WTC11 (cell line): ENCODE data around the gene GHR. TPM values are rescaled to one million over a fixed set of nuclear protein-coding genes. Genes with fewer than 3 reads are reported as not detected.

Experiments used
- ATAC-seq: fragments of 200-7000 bp; cut with Tn5 transposase; 2 replicates; pipeline ENCODE4 v1.10.0; 2021; ENCODE audit warnings: mild to moderate bottlenecking, moderate library complexity
- CTCF ChIA-PET: fragments of 300-600 bp; sonication (Branson Sonifier 250); formaldehyde crosslinking; loops from one replicate; lab custom pipeline; 2021; ENCODE audit warnings: antibody characterized with exemption; lab: Charles Lee
- POLR2A ChIA-PET: fragments of 350-600 bp; sonication (Branson Sonifier 250); formaldehyde crosslinking; loops from one replicate; lab custom pipeline; 2021; ENCODE audit warnings: antibody characterized with exemption; lab: Charles Lee
- DNase-seq: peaks from one replicate; pipeline ENCODE4 v3.0.0; 2021; ENCODE audit warnings: low spot score
- H3K27ac Mint-ChIP-seq: 2 replicates; pipeline ENCODE4 v1.8.0; 2021; ENCODE audit warnings: mixed read lengths
- H3K27me3 Mint-ChIP-seq: 2 replicates; pipeline ENCODE4 v1.8.0; 2021; ENCODE audit warnings: low read depth, mild to moderate bottlenecking, moderate library complexity, mixed read lengths
- H3K36me3 Mint-ChIP-seq: 2 replicates; pipeline ENCODE4 v1.8.0; 2021; ENCODE audit warnings: mixed read lengths
- H3K4me1 Mint-ChIP-seq: 2 replicates; pipeline ENCODE4 v1.8.0; 2022; ENCODE audit warnings: mixed read lengths
- H3K4me3 Mint-ChIP-seq: 2 replicates; pipeline ENCODE4 v1.8.0; 2021; ENCODE audit warnings: mild to moderate bottlenecking, moderate library complexity, mixed read lengths
- H3K9me3 Mint-ChIP-seq: 2 replicates; pipeline ENCODE4 v1.8.0; 2021; ENCODE audit warnings: mixed read lengths
- ATF1 ChIP-seq: sonication (generic); formaldehyde crosslinking; IDR thresholded peaks from 2 replicates; pipeline ENCODE4 v1.8.1; 2023; ENCODE audit warnings: mild to moderate bottlenecking, moderate library complexity, missing genetic modification reagents
- CREM ChIP-seq: sonication (generic); formaldehyde crosslinking; IDR thresholded peaks from 2 replicates; pipeline ENCODE4 v1.8.1; 2022; ENCODE audit warnings: mild to moderate bottlenecking, missing genetic modification reagents, moderate library complexity
- E2F5 ChIP-seq: sonication (generic); formaldehyde crosslinking; IDR thresholded peaks from 2 replicates; pipeline ENCODE4 v1.8.1; 2022; ENCODE audit warnings: mild to moderate bottlenecking, moderate library complexity, missing genetic modification reagents
- ESRRA ChIP-seq: sonication (generic); formaldehyde crosslinking; IDR thresholded peaks from 2 replicates; pipeline ENCODE4 v1.8.1; 2022; ENCODE audit warnings: mild to moderate bottlenecking, missing genetic modification reagents, borderline replicate concordance
- ETV6 ChIP-seq: sonication (generic); formaldehyde crosslinking; IDR thresholded peaks from 2 replicates; pipeline ENCODE4 v1.8.1; 2022; ENCODE audit warnings: mild to moderate bottlenecking, missing genetic modification reagents
- FOXK1 ChIP-seq: sonication (generic); formaldehyde crosslinking; IDR thresholded peaks from 2 replicates; pipeline ENCODE4 v1.8.0; 2022; ENCODE audit warnings: mild to moderate bottlenecking, moderate library complexity, missing genetic modification reagents
- GRHL2 ChIP-seq: fragments of 250-450 bp; sonication (Bioruptor Pico); IDR thresholded peaks from 2 replicates; pipeline ENCODE4 v1.8.0; 2022; ENCODE audit warnings: mild to moderate bottlenecking, moderate library complexity; ENCODE audit not compliant: insufficient replicate concordance, severe bottlenecking
- HMGA2 ChIP-seq: fragments of 250-450 bp; sonication (Bioruptor Pico); IDR thresholded peaks from 2 replicates; pipeline ENCODE4 v1.4.0; 2021; ENCODE audit warnings: mild to moderate bottlenecking, moderate library complexity
- IRF2 ChIP-seq: sonication (generic); formaldehyde crosslinking; IDR thresholded peaks from 2 replicates; pipeline ENCODE4 v1.8.0; 2022; ENCODE audit warnings: low read depth, missing genetic modification reagents, borderline replicate concordance
- NR1H2 ChIP-seq: sonication (generic); formaldehyde crosslinking; IDR thresholded peaks from 2 replicates; pipeline ENCODE4 v1.9.0; 2021; ENCODE audit warnings: mild to moderate bottlenecking, moderate library complexity, missing genetic modification reagents
- RORB ChIP-seq: fragments of 250-450 bp; sonication (Bioruptor Pico); IDR thresholded peaks from 2 replicates; pipeline ENCODE4 v1.9.0; 2021; ENCODE audit warnings: mild to moderate bottlenecking
- SMAD3 ChIP-seq: sonication (generic); formaldehyde crosslinking; IDR thresholded peaks from 2 replicates; pipeline ENCODE4 v1.8.0; 2022; ENCODE audit warnings: missing genetic modification reagents, mild to moderate bottlenecking, borderline replicate concordance
- TP53 ChIP-seq: sonication (generic); formaldehyde crosslinking; IDR thresholded peaks from 2 replicates; pipeline ENCODE4 v1.8.1; 2023; ENCODE audit warnings: mild to moderate bottlenecking, missing genetic modification reagents
- ZBTB43 ChIP-seq: sonication (generic); formaldehyde crosslinking; IDR thresholded peaks from 2 replicates; pipeline ENCODE4 v1.8.1; 2023; ENCODE audit warnings: mild to moderate bottlenecking, missing genetic modification reagents
- ZNF138 ChIP-seq: sonication (generic); formaldehyde crosslinking; conservative IDR thresholded peaks from 2 replicates; pipeline ENCODE4 v1.8.1; 2022; ENCODE audit warnings: mild to moderate bottlenecking, moderate library complexity, missing genetic modification reagents
- ZNF416 ChIP-seq: fragments of 250-450 bp; sonication (Bioruptor Pico); IDR thresholded peaks from 2 replicates; pipeline ENCODE4 v1.9.0; 2021; ENCODE audit warnings: mild to moderate bottlenecking, inconsistent platforms
- ZNF423 ChIP-seq: fragments of 250-450 bp; sonication (Bioruptor Pico); IDR thresholded peaks from 2 replicates; pipeline ENCODE4 v2.1.2; 2022; ENCODE audit warnings: mild to moderate bottlenecking, moderate library complexity
- ZNF671 ChIP-seq: fragments of 250-450 bp; sonication (Bioruptor Pico); IDR thresholded peaks from 2 replicates; pipeline ENCODE4 v1.8.0; 2021; ENCODE audit warnings: mild to moderate bottlenecking
- total RNA-seq: library from RNA; stranded (reverse); gene quantifications from 3 replicates; pipeline ENCODE4 v1.2.3, GENCODE V29; 2021
- TF ChIP-seq, protein P1 (sequence below): sonication (generic); formaldehyde crosslinking; IDR thresholded peaks from 2 replicates; pipeline ENCODE4 v1.8.0; 2023; ENCODE audit warnings: mild to moderate bottlenecking, missing genetic modification reagents
- TF ChIP-seq, protein P2 (sequence below): fragments of 250-450 bp; sonication (Bioruptor Pico); IDR thresholded peaks from 2 replicates; pipeline ENCODE4 v1.8.0; 2021; ENCODE audit warnings: mild to moderate bottlenecking
- TF ChIP-seq, protein P3 (sequence below): fragments of 250-450 bp; sonication (Bioruptor Pico); IDR thresholded peaks from 2 replicates; pipeline ENCODE4 v1.9.0; 2021; ENCODE audit warnings: mild to moderate bottlenecking

The GHR gene
- total RNA-seq, 1 experiment from 2014 or later, result 0.57 TPM

DNA sequence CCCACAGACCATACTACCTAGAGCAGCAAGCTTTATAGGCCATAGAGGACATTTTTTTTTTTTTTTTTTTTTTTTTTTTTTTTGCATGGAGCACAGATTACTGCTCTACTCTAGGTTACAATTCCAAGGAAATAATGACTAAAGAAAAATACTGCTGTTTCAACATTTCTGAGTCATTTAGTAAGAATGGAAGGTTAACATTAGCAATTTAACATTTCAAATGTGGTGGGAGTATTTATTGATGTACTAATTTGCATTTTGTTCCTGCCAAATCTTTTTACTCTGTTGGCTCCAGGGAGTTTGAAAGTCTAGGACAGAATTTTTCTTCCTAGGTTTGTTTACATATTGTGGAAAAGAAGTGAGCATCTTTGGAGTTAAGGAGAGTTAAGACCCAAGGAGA is 191.3 kb downstream of the GHR start:
- no peak for ATAC-seq
- CTCF ChIA-PET, result interaction anchor here (0.6 to 1.6 kb wide), 3 partner anchors 31 to 557 kb away, joined by 3 to 8 read pairs (median 5); no protein-coding TSS in a partner anchor
- Mint-ChIP-seq H3K4me3 (no peak overlapping the region), H3K9me3 (no peaks in the 10 kb centered on the region)
- POLR2A ChIA-PET, result interaction anchor here (0.5 to 0.6 kb wide), 2 partner anchors 21 to 78 kb away, joined by 4 to 5 read pairs; no protein-coding TSS in a partner anchor
- TF ChIP-seq, protein P1, sequence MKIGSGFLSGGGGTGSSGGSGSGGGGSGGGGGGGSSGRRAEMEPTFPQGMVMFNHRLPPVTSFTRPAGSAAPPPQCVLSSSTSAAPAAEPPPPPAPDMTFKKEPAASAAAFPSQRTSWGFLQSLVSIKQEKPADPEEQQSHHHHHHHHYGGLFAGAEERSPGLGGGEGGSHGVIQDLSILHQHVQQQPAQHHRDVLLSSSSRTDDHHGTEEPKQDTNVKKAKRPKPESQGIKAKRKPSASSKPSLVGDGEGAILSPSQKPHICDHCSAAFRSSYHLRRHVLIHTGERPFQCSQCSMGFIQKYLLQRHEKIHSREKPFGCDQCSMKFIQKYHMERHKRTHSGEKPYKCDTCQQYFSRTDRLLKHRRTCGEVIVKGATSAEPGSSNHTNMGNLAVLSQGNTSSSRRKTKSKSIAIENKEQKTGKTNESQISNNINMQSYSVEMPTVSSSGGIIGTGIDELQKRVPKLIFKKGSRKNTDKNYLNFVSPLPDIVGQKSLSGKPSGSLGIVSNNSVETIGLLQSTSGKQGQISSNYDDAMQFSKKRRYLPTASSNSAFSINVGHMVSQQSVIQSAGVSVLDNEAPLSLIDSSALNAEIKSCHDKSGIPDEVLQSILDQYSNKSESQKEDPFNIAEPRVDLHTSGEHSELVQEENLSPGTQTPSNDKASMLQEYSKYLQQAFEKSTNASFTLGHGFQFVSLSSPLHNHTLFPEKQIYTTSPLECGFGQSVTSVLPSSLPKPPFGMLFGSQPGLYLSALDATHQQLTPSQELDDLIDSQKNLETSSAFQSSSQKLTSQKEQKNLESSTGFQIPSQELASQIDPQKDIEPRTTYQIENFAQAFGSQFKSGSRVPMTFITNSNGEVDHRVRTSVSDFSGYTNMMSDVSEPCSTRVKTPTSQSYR (CRISPR knock-in tag), result no peak
- TF ChIP-seq RORB (CRISPR knock-in tag) (no peak), FOXK1 (CRISPR knock-in tag) (no peak), E2F5 (CRISPR knock-in tag) (no peak), SMAD3 (CRISPR knock-in tag) (no peak), ESRRA (CRISPR knock-in tag) (no peak), ATF1 (CRISPR knock-in tag) (no peak), GRHL2 (CRISPR knock-in tag) (no peak), ZNF671 (CRISPR knock-in tag) (no peak), ZNF423 (CRISPR knock-in tag) (no peak), CREM (no peak), ZNF416 (CRISPR knock-in tag) (no peak)
- TF ChIP-seq, protein P2, sequence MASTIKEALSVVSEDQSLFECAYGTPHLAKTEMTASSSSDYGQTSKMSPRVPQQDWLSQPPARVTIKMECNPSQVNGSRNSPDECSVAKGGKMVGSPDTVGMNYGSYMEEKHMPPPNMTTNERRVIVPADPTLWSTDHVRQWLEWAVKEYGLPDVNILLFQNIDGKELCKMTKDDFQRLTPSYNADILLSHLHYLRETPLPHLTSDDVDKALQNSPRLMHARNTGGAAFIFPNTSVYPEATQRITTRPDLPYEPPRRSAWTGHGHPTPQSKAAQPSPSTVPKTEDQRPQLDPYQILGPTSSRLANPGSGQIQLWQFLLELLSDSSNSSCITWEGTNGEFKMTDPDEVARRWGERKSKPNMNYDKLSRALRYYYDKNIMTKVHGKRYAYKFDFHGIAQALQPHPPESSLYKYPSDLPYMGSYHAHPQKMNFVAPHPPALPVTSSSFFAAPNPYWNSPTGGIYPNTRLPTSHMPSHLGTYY (CRISPR knock-in tag), result no peak
- TF ChIP-seq, all 79 proteins: peak for 0
- peaks cover 19% of the 10 kb centered on the region for H3K4me1 Mint-ChIP-seq
- H3K27ac Mint-ChIP-seq, result no peak overlapping the region
- no peaks in the 10 kb centered on the region; the same call in 1 of the 2 replicates for H3K27me3 Mint-ChIP-seq
- DNase-seq, result no peak
- no peaks in the 10 kb centered on the region for H3K36me3 Mint-ChIP-seq

DNA sequence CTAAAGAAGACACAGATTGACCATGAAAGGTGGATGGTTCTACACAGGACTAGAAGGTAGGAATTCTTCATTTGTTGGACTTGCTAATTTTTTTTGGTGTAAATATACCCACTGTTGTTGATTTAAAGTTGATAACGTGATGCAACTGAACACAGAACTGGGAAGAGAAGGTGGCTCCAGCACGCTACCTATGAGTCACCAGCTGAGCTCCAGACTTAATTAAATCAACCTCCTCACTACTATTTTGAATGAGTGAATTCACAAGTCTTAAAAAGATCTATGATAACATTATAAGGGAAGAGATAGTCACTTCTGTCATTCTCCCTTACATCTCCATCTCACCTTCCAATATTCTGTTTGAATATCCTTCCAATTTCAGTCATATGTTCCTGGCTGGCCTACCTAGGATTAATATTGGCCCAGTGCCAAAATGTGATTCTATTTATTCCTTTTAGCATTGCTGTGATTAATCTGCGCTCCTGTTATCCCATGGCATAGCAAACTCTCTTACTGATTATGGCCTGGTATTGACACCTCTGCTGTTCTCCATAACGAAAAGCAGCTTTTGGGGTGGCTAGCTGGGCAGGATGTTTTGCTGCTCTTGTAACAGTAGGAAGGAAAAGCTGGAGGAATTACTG is 197.5 kb downstream of the GHR start:
- no peak for DNase-seq
- no peaks in the 10 kb centered on the region for H3K36me3 Mint-ChIP-seq
- CTCF ChIA-PET, result interaction anchor here (0.6 to 1.7 kb wide), 2 partner anchors 16 to 318 kb away, joined by 3 to 4 read pairs; no protein-coding TSS in a partner anchor

More for the DNA sequence above, 197.5 kb downstream of the GHR start:
- POLR2A ChIA-PET, result no interaction called here
- Mint-ChIP-seq H3K27me3 (no peaks in the 10 kb centered on the region; the same call in 1 of the 2 replicates), H3K27ac (no peak overlapping the region; the same call in 1 of the 2 replicates), H3K4me3 (no peak overlapping the region), H3K9me3 (no peaks in the 10 kb centered on the region), H3K4me1 (no peaks in the 10 kb centered on the region)
- ATAC-seq, result no peak
- TF ChIP-seq ETV6 (CRISPR knock-in tag) (no peak), ZBTB43 (CRISPR knock-in tag) (no peak), ZNF138 (CRISPR knock-in tag) (no peak), NR1H2 (CRISPR knock-in tag) (no peak), ATF1 (CRISPR knock-in tag) (no peak), IRF2 (CRISPR knock-in tag) (no peak), HMGA2 (CRISPR knock-in tag) (no peak), TP53 (CRISPR knock-in tag) (no peak)
- TF ChIP-seq, protein P3, sequence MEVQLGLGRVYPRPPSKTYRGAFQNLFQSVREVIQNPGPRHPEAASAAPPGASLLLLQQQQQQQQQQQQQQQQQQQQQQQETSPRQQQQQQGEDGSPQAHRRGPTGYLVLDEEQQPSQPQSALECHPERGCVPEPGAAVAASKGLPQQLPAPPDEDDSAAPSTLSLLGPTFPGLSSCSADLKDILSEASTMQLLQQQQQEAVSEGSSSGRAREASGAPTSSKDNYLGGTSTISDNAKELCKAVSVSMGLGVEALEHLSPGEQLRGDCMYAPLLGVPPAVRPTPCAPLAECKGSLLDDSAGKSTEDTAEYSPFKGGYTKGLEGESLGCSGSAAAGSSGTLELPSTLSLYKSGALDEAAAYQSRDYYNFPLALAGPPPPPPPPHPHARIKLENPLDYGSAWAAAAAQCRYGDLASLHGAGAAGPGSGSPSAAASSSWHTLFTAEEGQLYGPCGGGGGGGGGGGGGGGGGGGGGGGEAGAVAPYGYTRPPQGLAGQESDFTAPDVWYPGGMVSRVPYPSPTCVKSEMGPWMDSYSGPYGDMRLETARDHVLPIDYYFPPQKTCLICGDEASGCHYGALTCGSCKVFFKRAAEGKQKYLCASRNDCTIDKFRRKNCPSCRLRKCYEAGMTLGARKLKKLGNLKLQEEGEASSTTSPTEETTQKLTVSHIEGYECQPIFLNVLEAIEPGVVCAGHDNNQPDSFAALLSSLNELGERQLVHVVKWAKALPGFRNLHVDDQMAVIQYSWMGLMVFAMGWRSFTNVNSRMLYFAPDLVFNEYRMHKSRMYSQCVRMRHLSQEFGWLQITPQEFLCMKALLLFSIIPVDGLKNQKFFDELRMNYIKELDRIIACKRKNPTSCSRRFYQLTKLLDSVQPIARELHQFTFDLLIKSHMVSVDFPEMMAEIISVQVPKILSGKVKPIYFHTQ, result no peak
